ENCODE results near the gene ORM1. TPM values are rescaled to one million over a fixed set of nuclear protein-coding genes. Genes with fewer than 3 reads are reported as not detected.

Gene ORM1
- total RNA-seq, 2 donors from 2014 or later: 43.8 TPM; not detected in 1

DNA sequence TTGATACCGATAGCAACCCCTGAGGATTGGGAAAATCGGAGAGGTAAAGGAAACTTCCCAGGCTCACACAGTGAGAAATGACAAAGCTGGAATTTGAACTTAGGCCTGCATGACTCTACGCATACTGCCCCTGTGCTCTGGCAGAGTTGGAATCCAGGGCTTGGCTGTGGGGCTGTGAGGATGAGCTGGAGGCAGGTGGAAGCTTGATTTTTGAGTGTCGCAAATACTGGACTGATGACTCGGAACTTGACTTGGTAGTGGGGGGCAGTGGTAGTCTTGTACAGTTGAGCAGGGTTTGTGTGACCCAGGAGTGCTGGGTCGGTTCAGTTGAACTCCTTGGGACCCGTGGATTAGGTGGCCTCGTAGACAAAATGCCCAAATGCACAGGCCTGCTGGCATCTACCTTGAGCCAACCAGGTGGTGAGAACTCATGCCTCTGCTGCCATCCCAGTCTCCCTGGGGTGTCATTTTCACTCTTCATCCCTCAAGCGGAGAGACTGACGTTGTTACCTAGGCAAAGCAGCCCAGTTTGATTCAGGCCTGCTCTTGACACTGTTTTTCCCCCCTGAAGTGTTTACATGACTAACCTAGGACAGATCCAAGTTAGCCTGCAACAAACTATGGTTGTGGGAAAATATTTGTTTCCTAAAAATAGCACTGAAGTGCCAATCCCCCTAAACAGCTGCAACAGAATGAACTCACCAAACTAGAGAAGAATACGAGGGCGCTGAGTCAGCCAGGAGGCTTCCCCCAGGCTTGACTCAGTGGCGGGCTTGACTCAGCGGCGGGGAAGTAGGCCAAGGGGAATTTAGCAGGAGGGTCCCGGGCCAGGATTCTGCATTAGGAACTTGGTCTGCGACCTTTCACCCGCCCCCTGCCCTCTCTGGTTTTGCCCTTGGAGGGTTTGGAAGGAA is 45.7 kb upstream of the ORM1 start:
- ATAC-seq (no peak), DNase-seq (peak in 2 of 4 donors; percentile 3 to 5)
- Histone ChIP-seq H3K27me3 (no peaks in the 10 kb centered on the region), H3K27ac (no peak overlapping the region), H3K9me3 (no peaks in the 10 kb centered on the region), H3K36me3 (replicated peaks in 1 of 2; ENCODE audit: insufficient read depth in 1 of 2, low read depth in 2 of 2) (no peaks in the 10 kb centered on the region), H3K4me1 (no peaks in the 10 kb centered on the region), H3K4me3 (no peak overlapping the region)
- intact Hi-C loops (cut with DNase I): no loop called here
- 89 to 95% methylated on average over 13 to 17 of the region's 18 CpGs for WGBS, 2 donors
- TF ChIP-seq, protein P1, sequence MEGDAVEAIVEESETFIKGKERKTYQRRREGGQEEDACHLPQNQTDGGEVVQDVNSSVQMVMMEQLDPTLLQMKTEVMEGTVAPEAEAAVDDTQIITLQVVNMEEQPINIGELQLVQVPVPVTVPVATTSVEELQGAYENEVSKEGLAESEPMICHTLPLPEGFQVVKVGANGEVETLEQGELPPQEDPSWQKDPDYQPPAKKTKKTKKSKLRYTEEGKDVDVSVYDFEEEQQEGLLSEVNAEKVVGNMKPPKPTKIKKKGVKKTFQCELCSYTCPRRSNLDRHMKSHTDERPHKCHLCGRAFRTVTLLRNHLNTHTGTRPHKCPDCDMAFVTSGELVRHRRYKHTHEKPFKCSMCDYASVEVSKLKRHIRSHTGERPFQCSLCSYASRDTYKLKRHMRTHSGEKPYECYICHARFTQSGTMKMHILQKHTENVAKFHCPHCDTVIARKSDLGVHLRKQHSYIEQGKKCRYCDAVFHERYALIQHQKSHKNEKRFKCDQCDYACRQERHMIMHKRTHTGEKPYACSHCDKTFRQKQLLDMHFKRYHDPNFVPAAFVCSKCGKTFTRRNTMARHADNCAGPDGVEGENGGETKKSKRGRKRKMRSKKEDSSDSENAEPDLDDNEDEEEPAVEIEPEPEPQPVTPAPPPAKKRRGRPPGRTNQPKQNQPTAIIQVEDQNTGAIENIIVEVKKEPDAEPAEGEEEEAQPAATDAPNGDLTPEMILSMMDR (IDR thresholded peaks at IDR 0.05): no peak
- TF ChIP-seq POLR2A (IDR thresholded peaks at IDR 0.05): no peak

DNA sequence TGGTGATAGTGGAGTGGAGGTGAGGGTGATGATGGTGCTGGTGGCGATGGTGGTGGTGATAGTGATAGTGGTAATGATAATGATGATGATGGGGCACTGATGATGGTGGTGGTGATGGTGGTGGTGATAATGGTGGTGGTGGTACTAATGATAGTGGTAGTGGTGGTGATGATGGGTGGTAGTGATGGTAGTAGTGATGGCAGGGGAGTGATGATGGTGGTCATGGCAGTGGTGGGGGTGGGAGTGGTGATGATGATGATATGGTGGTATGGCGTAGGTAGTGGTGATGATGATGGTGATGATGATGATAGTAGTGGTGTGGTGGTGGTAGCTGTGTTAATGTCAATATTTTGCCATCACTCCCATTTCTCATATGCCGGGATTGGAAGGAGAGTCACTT is 44.5 kb upstream of the ORM1 start:
- ATAC-seq: no peak
- Histone ChIP-seq H3K9me3 (no peaks in the 10 kb centered on the region), H3K4me1 (no peaks in the 10 kb centered on the region), H3K27me3 (no peaks in the 10 kb centered on the region), H3K36me3 (replicated peaks in 1 of 2; ENCODE audit: insufficient read depth in 1 of 2, low read depth in 2 of 2) (no peaks in the 10 kb centered on the region), H3K27ac (no peak overlapping the region), H3K4me3 (no peak overlapping the region)
- intact Hi-C loops (cut with DNase I): no loop called here
- TF ChIP-seq POLR2A (IDR thresholded peaks at IDR 0.05): no peak
- TF ChIP-seq, protein P1 (IDR thresholded peaks at IDR 0.05): no peak
- no peak for DNase-seq
- WGBS, 2 donors: 72 to 76% methylated on average over 3 of the region's 3 CpGs

DNA sequence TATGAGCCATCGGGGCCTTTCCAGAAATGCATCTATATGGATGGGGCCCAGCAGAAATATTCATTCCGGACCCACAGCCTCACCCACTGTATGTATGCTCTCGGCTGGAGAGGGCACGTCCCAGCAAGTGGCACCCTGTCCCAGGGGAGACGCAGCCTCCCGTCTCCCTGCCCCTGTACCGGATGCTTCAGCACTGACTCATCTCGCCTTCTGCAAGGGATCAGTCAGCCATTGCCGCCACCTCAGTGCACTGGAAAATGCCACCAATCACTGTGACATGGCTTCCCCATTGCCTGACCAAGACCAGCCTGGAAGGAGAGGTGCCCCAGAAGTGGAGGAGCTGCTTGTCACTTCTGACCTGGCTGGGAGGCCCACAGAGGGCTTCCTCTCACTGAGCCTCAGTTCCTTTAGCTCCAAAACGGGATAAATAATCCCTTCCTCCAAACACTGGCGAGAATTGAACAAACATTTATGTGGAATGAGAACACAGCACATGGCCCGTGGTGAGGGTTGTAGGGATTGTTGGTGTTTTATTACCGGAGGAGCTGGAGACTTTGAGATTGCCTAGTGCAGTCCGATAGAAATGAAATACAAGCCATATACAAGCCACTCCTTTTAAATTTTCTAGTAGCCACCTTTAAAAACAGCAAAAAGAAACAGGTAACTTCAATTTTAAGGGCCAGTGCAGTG is 43.9 kb upstream of the ORM1 start:
- H3K4me3 ChIP-seq: no peak overlapping the region
- DNase-seq (peak in 1 of 4 donors; percentile 11), ATAC-seq (no peak)
- WGBS, 2 donors: 86 to 89% methylated on average over 12 of the region's 14 CpGs
- H3K4me1 ChIP-seq: no peaks in the 10 kb centered on the region
- no peaks in the 10 kb centered on the region for H3K36me3 ChIP-seq (replicated peaks in 1 of 2; ENCODE audit: insufficient read depth in 1 of 2, low read depth in 2 of 2)
- intact Hi-C loops (cut with DNase I): no loop called here
- H3K27me3 ChIP-seq: no peaks in the 10 kb centered on the region
- H3K9me3 ChIP-seq: no peaks in the 10 kb centered on the region
- TF ChIP-seq POLR2A (IDR thresholded peaks at IDR 0.05): no peak
- TF ChIP-seq, protein P1 (IDR thresholded peaks at IDR 0.05): no peak
- H3K27ac ChIP-seq: no peak overlapping the region

DNA sequence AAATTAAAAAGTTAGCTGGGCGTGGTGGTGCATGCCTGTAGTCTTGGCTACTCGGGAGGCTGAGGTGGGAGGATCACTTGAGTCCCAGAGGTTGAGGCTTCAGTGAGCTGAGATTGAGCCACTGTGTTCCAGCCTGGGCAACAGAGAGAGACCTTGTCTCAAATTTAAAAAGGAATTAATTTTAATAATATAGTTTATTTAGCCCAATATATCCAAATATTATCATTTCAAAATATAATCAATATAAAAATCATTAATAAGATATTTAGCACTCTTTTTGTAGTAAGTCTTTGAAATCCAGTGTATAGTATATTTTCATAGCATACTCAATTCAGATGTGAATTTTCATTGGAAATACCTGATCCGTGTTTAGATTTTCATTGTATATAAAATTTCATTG is 43.2 kb upstream of the ORM1 start:
- no peaks in the 10 kb centered on the region for H3K27me3 ChIP-seq
- peak in 1 of 4 donors; percentile 2 for DNase-seq
- no peaks in the 10 kb centered on the region for H3K9me3 ChIP-seq
- no peaks in the 10 kb centered on the region for H3K4me1 ChIP-seq
- H3K36me3 ChIP-seq (replicated peaks in 1 of 2; ENCODE audit: insufficient read depth in 1 of 2, low read depth in 2 of 2): no peaks in the 10 kb centered on the region
- 91 to 93% methylated on average over 3 of the region's 3 CpGs for WGBS, 2 donors
- no peak overlapping the region for H3K27ac ChIP-seq
- TF ChIP-seq, protein P1 (IDR thresholded peaks at IDR 0.05): no peak
- no peak for TF ChIP-seq POLR2A (IDR thresholded peaks at IDR 0.05)
- no peak overlapping the region for H3K4me3 ChIP-seq
- ATAC-seq: no peak
- intact Hi-C loops (cut with DNase I): no loop called here
